NK-92 treated with Interleukin-12 subunit alpha and Interleukin-12 subunit beta, amount 100 ng/mL, for 24 hours (cell line): ENCODE results near the gene PLEKHB2.
A peak's percentile ranks its signal among the peaks of the same experiment; 100 is the strongest.
"Not testable (repeated sequence)": the region's sequence is repeated elsewhere in the genome, so short reads cannot be mapped to it uniquely, and the experiment has no call there.

ENCODE experiments used
- DNase-seq: peaks from one replicate; lab custom pipeline; 2025; lab: John Stamatoyannopoulos, UW

PLEKHB2 gene

GRCh38 chr2:131093696-131094462, 11.3 kb upstream of the PLEKHB2 start:
- peak; percentile 67 for DNase-seq

GRCh38 chr2:131094463-131095281, 10.5 kb upstream of the PLEKHB2 start:
- no peak for DNase-seq

- no peak for DNase-seq
Observed at GRCh38 chr2:131103165-131103564, 2.0 kb upstream of the PLEKHB2 start.

- DNase-seq = peak; percentile 69
Observed at GRCh38 chr2:131104487-131105155, 515 bp upstream of the PLEKHB2 start.

GRCh38 chr2:131105950-131106801, 1.0 kb downstream of the PLEKHB2 start:
- DNase-seq = no peak

DNA sequence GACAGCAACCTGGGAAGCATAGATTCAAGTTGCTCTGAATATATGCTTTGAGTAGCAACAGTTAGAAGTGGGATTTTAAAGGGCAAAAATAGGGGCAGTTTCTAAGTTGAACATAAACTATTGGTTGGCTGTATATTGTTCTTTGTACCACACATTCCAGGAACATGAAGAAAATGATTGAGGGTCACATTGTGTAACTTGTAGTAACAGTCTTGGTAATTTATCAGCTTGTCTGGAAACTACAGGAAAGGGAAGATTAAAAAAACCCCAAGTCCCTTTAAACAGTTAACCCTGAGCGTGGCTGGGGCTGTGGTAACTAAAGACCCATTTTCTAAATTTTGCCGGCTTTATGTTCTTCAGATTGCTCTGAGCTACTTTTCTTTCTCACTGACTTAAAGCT, 7.4 kb downstream of the PLEKHB2 start:
- DNase-seq = no peak

DNA sequence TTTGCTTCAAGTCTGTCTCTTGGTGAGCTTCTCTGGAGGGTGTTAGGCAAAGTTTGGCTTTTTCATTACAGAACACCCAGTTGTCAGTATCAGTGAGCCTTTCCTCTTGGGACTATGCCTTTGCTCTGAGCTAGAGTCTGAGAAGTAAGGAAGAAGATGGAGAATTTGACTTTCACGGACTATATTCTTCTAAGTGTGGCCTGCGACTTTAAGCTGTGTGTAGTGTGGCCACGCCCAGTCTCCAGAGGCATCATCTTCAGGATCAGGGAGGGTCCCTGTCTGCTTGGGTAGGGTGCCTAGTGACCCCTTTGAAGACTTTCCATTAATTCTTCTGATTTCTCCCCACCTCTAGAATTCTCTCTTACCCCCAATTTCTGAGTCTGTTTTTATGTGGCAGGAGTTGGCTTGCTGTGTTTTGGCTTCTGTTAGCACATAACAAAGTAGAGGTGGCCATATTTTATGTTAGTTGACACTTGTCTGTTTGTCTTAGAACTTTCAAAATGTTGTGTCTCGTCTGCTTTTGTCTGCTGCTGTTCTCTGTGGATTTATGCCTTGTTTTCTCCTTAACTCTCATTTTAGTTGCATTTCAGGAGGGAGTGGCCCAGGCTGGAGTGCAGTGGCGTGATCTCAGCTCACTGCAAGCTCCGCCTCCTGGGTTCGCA, 8.6 kb downstream of the PLEKHB2 start:
- DNase-seq = no peak

DNA sequence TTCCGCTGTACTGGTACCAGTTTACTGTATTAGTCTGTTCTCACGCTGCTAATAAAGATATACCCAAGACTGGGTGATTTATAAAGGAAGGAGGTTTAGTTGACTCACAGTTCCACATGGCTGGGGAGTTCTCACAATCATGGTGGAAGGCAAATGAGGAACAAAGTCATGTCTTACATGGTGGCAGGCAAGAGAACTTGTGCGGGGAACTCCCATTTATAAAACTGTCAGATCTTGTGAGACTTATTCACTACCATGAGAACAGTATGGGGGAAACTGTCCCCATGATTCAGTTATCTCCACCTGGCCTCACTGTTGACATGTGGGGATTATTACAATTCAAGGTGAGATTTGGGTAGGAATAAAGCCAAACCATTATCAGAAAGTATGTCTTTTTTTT, 9.8 kb downstream of the PLEKHB2 start:
- not testable (repeated sequence) for DNase-seq

DNA sequence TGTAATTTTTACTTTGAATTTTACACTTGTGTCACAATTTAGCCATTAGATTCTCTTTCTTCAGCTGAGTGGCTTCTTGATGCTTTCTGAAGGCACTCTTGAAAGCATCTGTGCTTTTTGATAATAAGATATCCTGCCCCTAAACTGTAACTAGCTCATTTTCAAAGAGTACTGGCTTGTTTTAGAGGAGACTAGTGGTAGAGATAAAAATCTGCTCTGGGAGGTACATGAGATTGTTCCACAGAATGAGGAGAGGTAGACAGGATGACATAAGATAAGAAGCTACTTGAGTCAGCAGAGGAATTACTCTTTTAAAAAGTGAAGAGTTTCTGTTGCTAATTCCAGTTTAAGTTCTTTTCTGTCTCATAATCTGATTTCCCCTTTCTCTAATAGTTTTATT, 10.6 kb downstream of the PLEKHB2 start:
- no peak for DNase-seq

GRCh38 chr2:131120815-131121317, 15.7 kb downstream of the PLEKHB2 start:
- no peak for DNase-seq

GRCh38 chr2:131121464-131121863, 16.3 kb downstream of the PLEKHB2 start:
- DNase-seq = no peak

DNA sequence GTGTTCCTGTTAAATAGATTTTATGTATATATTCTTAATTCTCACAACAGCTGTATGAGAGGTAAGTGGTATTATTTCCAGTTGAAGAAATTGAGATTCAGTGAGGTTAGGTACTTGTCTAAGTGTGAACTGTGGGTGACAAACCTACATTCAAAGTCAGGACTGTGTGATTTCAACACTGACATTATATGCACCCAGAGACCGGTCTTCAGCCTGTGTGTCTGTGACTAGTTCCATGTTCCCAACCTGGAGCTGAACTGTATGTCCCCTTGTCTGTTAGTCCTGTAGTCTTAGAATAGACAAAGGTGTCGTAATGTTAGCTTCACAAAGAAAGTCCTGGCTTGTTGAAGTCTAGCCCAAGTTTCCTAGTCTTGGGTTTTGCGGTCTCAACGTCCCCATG, 17.4 kb downstream of the PLEKHB2 start:
- no peak for DNase-seq

GRCh38 chr2:131123192-131123591, 18.1 kb downstream of the PLEKHB2 start:
- DNase-seq = no peak

DNA sequence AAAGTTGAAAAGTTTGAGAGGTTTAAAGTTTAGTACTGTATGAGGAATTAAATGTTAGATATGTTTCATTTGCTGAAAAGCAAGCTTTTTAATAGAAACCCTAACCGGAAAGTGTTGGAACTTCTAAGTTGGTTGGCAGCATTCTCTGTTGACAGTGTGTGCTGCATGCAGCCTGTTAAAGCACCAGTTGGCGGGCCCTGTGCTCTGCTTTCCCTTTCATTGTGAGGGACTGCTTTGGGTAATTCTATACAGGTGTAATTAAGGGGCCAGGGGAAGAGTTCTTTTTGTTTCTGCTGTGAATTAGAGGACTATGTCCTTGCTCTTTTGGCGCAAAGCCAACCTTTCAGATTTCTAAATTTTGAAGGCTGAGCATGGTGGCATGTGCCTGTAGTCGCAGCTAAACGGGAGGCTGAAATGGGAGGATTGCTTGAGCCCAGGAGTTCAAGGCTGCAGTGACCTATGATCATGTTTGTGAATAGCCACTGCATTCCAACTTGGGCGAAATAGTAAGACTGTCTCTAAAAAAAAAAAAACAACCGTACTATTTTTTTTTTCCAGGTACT, 20.1 kb downstream of the PLEKHB2 start:
- DNase-seq = no peak

DNA sequence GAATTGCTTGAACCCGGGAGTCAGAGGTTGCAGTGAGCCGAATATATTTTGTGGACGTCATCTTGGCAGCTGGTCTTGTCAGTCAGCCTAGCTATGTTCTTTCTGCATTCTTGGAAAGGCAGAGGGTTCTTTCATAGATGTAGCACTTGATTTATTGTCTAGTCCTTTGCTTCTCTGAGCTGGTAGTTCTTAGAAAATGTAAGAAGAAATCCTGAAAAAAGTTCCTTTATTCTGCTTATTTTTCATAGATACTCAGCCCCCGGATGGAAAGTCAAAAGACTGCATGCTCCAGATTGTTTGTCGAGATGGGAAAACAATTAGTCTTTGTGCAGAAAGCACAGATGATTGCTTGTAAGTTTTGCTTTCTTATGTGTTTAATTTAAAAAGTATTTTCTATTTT, 21.3 kb downstream of the PLEKHB2 start:
- DNase-seq = no peak

DNA sequence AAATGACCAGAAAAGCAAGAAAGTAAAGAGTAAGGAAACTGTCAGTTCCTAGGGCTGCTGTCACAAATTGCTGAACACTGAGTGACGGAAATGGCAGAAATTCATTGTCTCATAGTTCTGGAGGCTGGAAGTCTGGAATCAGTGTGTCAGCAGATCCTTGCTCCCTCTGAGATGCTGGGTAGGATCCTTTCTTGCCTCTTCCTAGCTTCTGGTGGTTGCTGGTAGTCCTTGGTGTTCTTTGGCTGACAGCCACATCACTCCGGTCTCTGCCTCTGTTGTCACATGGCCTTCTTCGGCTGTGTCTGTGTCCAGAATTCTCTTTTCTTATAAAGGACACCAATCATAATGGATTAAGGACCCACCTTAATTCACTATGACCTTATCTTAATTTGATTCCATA, 21.9 kb downstream of the PLEKHB2 start:
- DNase-seq = no peak

GRCh38 chr2:131127981-131128380, 22.8 kb downstream of the PLEKHB2 start:
- no peak for DNase-seq

- no peak for DNase-seq
Observed at GRCh38 chr2:131130298-131130596, 25.1 kb downstream of the PLEKHB2 start.

- DNase-seq = no peak
Observed at GRCh38 chr2:131132729-131133128, 27.6 kb downstream of the PLEKHB2 start.

GRCh38 chr2:131140581-131140980, 35.4 kb downstream of the PLEKHB2 start:
- DNase-seq = no peak

DNA sequence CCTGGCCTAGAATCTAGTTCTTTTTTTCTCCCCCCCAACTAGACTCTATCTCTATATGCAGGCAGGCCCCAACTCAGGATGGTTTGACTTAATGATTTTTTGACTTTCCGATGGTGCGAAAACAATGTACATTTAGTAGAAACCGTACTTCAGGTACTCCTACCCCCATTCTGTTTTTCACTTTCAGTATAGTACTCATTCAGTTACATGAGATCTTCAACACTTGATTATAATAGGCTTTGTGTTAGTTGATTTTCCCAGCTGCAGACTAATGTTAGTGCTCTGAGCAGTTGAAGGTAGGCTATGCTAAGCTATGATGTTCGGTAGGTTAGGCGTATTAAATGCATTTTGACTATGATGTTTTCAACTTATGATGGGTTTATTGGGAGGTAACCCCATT, 37.7 kb downstream of the PLEKHB2 start:
- DNase-seq = no peak
